Aorta (tissue), 5 donors: Measurements from ENCODE around the gene ANXA10. TPM values are rescaled to one million over a fixed set of nuclear protein-coding genes. Genes with fewer than 3 reads are reported as not detected.

ENCODE experiments used
- ATAC-seq: fragments of 200-7000 bp; cut with Tn5 transposase; one replicate; pipeline ENCODE4 v1.9.1; 2022; ENCODE audit warnings: moderate library complexity; ENCODE audit not compliant: low FRiP score
- DNase-seq, 2 donors: peaks; one replicate each; pipeline ENCODE4 v3.0.0-alpha.2; 2020
- H3K27ac ChIP-seq, 2 donors: one replicate each; pipeline ENCODE4 v1.5.1; 2013; ENCODE audit warnings: low read length in 2 of 2, mild to moderate bottlenecking in 2 of 2, moderate library complexity in 2 of 2, control low read depth in 1 of 2, inconsistent platforms in 1 of 2, low read depth in 1 of 2
- H3K27me3 ChIP-seq, 2 donors: one replicate each; pipeline ENCODE4 v1.6.1; 2013; ENCODE audit warnings: control low read depth in 1 of 2, low read length in 1 of 2, mild to moderate bottlenecking in 1 of 2, moderate library complexity in 1 of 2; ENCODE audit not compliant: insufficient read depth in 2 of 2, control insufficient read depth in 1 of 2
- H3K36me3 ChIP-seq, 2 donors: one replicate each; pipeline ENCODE4 v1.6.1; 2013; ENCODE audit warnings: control low read depth in 1 of 2, low read length in 1 of 2, mild to moderate bottlenecking in 1 of 2; ENCODE audit not compliant: insufficient read depth in 2 of 2, control insufficient read depth in 1 of 2
- H3K4me1 ChIP-seq, 2 donors: one replicate each; pipeline ENCODE4 v1.6.1; 2013; ENCODE audit warnings: low read length in 2 of 2, control low read depth in 1 of 2, mild to moderate bottlenecking in 1 of 2, moderate library complexity in 1 of 2; ENCODE audit not compliant: insufficient read depth in 2 of 2, control insufficient read depth in 1 of 2
- H3K4me3 ChIP-seq, 2 donors: one replicate each; pipeline ENCODE4 v1.5.1; 2013; ENCODE audit warnings: low read length in 2 of 2, control low read depth in 1 of 2, mild to moderate bottlenecking in 1 of 2
- H3K9me3 ChIP-seq: one replicate; pipeline ENCODE4 v1.6.1; 2013; ENCODE audit warnings: mild to moderate bottlenecking, low read length; ENCODE audit not compliant: control insufficient read depth
- WGBS, 2 donors: extraction: QIAGEN DNeasy Blood & Tissue Kit; methylation state at CpG; one replicate each; pipeline ENCODE4 v1.1.7; 2013; 5-methylcytosine and 5-hydroxymethylcytosine counted together
- intact Hi-C, 2 donors: fragments of 100-400 bp; cut with DNase I; formaldehyde crosslinking; loops; one replicate each; pipeline versions ENCODE4 v1.14.2 to v1.15.0; 2022
- long read RNA-seq, 2 donors: library from polyadenylated mRNA; unstranded; transcript quantifications; one replicate each; pipeline ENCODE4 v2.0.0, GENCODE V29; 2020 to 2021
- polyA plus RNA-seq, 2 donors: library from polyadenylated mRNA; stranded (reverse); fragments of 200-250 nt; gene quantifications; one replicate each; pipeline ENCODE4 v1.2.3, GENCODE V29; 2013
- total RNA-seq, 2 donors: library from RNA; stranded (reverse); fragmentation: NEBNext Ultra II Directional; extraction: Animal tissue kit (Norgen Biotek cat#: 25700); gene quantifications; one replicate each; pipeline ENCODE4 v1.2.1, GENCODE V29; 2021
- donor health status: healthy with polysubstance abuse.
- donor health status: Bipolar disorder and iron deficiency.
- donor health status: DM: no; HTN: no; CAD: no.
- donor health status: DM: no; HTN: no; CAD: no.
- donor health status: DM: yes; HTN: yes; CAD: no.

Gene ANXA10, protein sequence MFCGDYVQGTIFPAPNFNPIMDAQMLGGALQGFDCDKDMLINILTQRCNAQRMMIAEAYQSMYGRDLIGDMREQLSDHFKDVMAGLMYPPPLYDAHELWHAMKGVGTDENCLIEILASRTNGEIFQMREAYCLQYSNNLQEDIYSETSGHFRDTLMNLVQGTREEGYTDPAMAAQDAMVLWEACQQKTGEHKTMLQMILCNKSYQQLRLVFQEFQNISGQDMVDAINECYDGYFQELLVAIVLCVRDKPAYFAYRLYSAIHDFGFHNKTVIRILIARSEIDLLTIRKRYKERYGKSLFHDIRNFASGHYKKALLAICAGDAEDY
- not detected for total RNA-seq
- polyA plus RNA-seq: under 1 TPM in 1 of 2 donors, not detected in 1; 0.82 TPM
- long read RNA-seq, donor 1: 0 reads
- long read RNA-seq, donor 2: 0 reads

DNA sequence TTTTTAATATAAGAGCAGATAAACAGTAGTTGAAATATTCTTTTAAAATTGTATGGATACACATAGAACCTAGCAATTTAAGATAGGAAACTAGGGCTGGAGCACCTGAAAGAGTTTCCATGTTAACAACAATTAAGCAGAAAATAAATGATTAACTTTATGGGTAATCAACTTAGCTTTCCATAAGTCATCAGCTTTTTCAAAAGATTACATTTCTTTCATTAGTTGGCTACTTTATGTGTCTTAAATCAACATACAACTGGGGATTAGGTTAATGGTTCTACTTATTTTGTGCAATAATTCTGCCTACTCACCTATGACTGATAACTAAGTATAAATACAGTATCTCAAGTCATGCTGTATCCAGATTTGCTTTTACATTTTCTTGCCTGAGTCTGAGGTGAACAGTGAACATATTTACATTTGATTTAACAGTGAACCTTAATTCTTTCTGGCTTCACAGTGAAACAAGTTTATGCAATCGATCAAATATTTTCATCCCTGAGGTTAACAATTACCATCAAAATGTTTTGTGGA, at the start of gene ANXA10:
TSS of gene ANXA10 (plus strand) at position 362 of the 537 bp plus-strand sequence. CDS start at position 526, 164 bp downstream.
- H3K9me3 ChIP-seq: no peaks in the 10 kb centered on the region
- no peak within 1 kb of the TSS for H3K4me3 ChIP-seq
- intact Hi-C loops: no loop called here
- 81 to 88% methylated on average over 1 of the region's 1 CpG for whole genome bisulfite sequencing, 2 donors
- DNase-seq (no peak), ATAC-seq (no peak)
- H3K36me3 ChIP-seq: no peaks in the 10 kb centered on the region
- no peaks in the 10 kb centered on the region for H3K4me1 ChIP-seq
- no peaks in the 10 kb centered on the region for H3K27me3 ChIP-seq
- H3K27ac ChIP-seq: no peak within 1 kb of the TSS

GRCh38 chr4:168045354-168045753, 47.0 kb upstream of the ANXA10 start:
- Histone ChIP-seq H3K4me1 (no peaks in the 10 kb centered on the region), H3K36me3 (no peaks in the 10 kb centered on the region), H3K4me3 (no peak overlapping the region), H3K27me3 (no peaks in the 10 kb centered on the region), H3K27ac (no peak overlapping the region), H3K9me3 (peaks cover 1% of the 10 kb centered on the region)
- ATAC-seq (no peak), DNase-seq (no peak)
- intact Hi-C loops: no loop called here

DNA sequence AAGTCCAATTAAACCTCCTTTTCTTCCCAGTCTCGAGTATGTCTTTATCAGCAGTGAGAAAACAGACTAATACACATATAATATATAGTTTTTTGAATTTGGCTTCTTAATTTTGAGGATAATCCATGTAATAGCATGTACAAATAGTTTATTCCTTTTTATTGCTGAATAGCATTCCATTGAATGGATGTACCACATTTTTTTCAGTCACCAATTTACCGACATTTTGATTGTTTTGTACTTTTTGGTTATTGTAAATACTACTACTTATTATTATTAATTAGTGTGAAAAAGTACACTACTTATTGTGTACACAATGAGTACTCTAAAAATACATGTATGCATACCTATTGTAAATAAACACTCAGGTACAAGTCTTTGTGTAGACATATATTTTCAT, 42.3 kb upstream of the ANXA10 start:
- no peaks in the 10 kb centered on the region for H3K27me3 ChIP-seq
- no peaks in the 10 kb centered on the region for H3K36me3 ChIP-seq
- peaks cover 1% of the 10 kb centered on the region for H3K9me3 ChIP-seq
- no peaks in the 10 kb centered on the region for H3K4me1 ChIP-seq
- ATAC-seq: no peak
- 67 to 68% methylated on average over 2 of the region's 2 CpGs for WGBS, 2 donors
- no peak for DNase-seq
- intact Hi-C loops: no loop called here
- no peak overlapping the region for H3K4me3 ChIP-seq
- no peak overlapping the region for H3K27ac ChIP-seq

- no peak for DNase-seq
- no peak overlapping the region for H3K27ac ChIP-seq
Observed at GRCh38 chr4:168051526-168051925, 40.8 kb upstream of the ANXA10 start.

GRCh38 chr4:168057412-168057811, 34.9 kb upstream of the ANXA10 start:
- no peak overlapping the region for H3K27ac ChIP-seq
- DNase-seq (no peak), ATAC-seq (no peak)
- H3K27me3 ChIP-seq: no peaks in the 10 kb centered on the region
- no peaks in the 10 kb centered on the region for H3K36me3 ChIP-seq
- H3K9me3 ChIP-seq: no peaks in the 10 kb centered on the region
- H3K4me3 ChIP-seq: no peak overlapping the region
- intact Hi-C loops: no loop called here
- no peaks in the 10 kb centered on the region for H3K4me1 ChIP-seq
- WGBS, 2 donors: 89 to 93% methylated on average over 3 of the region's 3 CpGs

More at GRCh38 chr4:168051526-168051925, 40.8 kb upstream of the ANXA10 start:
- Histone ChIP-seq H3K4me1 (no peaks in the 10 kb centered on the region), H3K36me3 (no peaks in the 10 kb centered on the region), H3K27me3 (no peaks in the 10 kb centered on the region), H3K9me3 (peaks cover 1% of the 10 kb centered on the region), H3K4me3 (no peak overlapping the region)
- no peak for ATAC-seq
- intact Hi-C loops: no loop called here

DNA sequence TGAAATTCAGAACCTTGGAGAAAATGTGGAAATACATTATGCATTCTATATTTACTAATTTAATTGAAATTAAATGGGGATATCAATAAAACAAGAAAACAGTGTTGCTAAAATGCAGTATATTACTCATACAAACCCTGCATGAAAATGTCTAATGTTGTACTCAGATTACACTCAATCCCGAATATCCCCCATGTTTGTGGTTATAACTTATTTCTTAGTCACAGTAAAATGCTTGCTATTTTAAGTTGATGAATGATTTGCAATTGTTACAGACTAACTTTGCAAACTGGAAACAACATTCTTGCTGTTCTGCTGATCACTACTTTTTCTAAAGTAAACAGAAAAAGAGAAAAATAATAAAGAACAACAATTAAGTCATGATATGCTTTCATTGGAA, 33.1 kb upstream of the ANXA10 start:
- WGBS, 2 donors: 29 to 48% methylated on average over 1 of the region's 1 CpG
- no peak for DNase-seq
- intact Hi-C loops: no loop called here
- Histone ChIP-seq H3K27me3 (no peaks in the 10 kb centered on the region), H3K4me1 (no peaks in the 10 kb centered on the region), H3K9me3 (no peaks in the 10 kb centered on the region), H3K36me3 (no peaks in the 10 kb centered on the region), H3K27ac (no peak overlapping the region), H3K4me3 (no peak overlapping the region)
- ATAC-seq: no peak

DNA sequence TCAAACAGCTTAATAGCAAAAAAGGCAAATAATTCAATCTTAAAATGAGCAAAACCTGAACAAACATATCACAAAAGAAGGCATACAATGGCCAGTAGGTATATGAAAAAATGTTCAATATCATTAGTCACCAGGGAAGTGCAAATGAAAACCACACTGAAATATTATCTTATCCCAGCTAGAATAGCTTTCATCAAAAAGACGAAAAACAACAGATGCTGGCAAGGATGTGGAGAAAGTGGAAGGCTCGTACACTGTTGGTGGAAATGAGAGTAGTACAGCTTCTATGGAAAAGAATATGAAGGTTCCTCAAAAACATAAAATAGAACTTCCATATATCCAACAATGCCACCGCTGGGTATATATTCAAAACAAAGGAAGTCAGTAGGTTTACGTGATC, 29.3 kb upstream of the ANXA10 start:
- Histone ChIP-seq H3K4me3 (no peak overlapping the region), H3K36me3 (no peaks in the 10 kb centered on the region), H3K4me1 (no peaks in the 10 kb centered on the region), H3K27ac (no peak overlapping the region), H3K9me3 (no peaks in the 10 kb centered on the region), H3K27me3 (no peaks in the 10 kb centered on the region)
- DNase-seq (no peak), ATAC-seq (no peak)
- intact Hi-C loops: no loop called here
- 80 to 82% methylated on average over 4 of the region's 4 CpGs for WGBS, 2 donors

GRCh38 chr4:168070903-168071302, 21.4 kb upstream of the ANXA10 start:
- ATAC-seq: no peak
- 74 to 85% methylated on average over 1 of the region's 1 CpG for WGBS, 2 donors
- no peaks in the 10 kb centered on the region for H3K27me3 ChIP-seq
- H3K4me1 ChIP-seq: no peaks in the 10 kb centered on the region
- H3K27ac ChIP-seq: no peak overlapping the region
- no peaks in the 10 kb centered on the region for H3K9me3 ChIP-seq
- H3K36me3 ChIP-seq: no peaks in the 10 kb centered on the region
- no peak for DNase-seq
- intact Hi-C loops: loop anchor here in 1 of 2 donors (10.0 kb wide), 1 partner anchor 1046 kb away; no protein-coding TSS in a partner anchor
- no peak overlapping the region for H3K4me3 ChIP-seq

GRCh38 chr4:168071304-168071703, 21.0 kb upstream of the ANXA10 start:
- H3K27ac ChIP-seq: no peak overlapping the region
- no peak overlapping the region for H3K4me3 ChIP-seq
- intact Hi-C loops: loop anchor here in 1 of 2 donors (10.0 kb wide), 1 partner anchor 1047 kb away; no protein-coding TSS in a partner anchor
- H3K4me1 ChIP-seq: no peaks in the 10 kb centered on the region
- ATAC-seq (no peak), DNase-seq (no peak)
- H3K36me3 ChIP-seq: no peaks in the 10 kb centered on the region
- WGBS, 2 donors: 68 to 73% methylated on average over 2 of the region's 2 CpGs
- H3K9me3 ChIP-seq: no peaks in the 10 kb centered on the region
- H3K27me3 ChIP-seq: no peaks in the 10 kb centered on the region
